ENCODE data around the gene USP25. TPM values are rescaled to one million over a fixed set of nuclear protein-coding genes. Genes with fewer than 3 reads are reported as not detected.

The USP25 gene
- total and polyA plus RNA-seq, 9 of the 15 experiments (the other 6 are each of a cell fraction or from before 2014, with no cell fraction given): 7.8 to 44.9 (median 31.4) TPM

GRCh38 chr21:15744926-15745325 is 15.1 kb downstream of the USP25 start (continued):
- TF ChIP-seq TCF7L2 (IDR thresholded peaks at IDR 0.05; ENCODE audit: low read depth, low read length) (no peak), FUS (optimal IDR thresholded peaks at IDR 0.05; ENCODE audit: low read depth, low read length) (no peak), KHSRP (IDR thresholded peaks at IDR 0.05) (no peak), BRD9 (IDR thresholded peaks at IDR 0.05; ENCODE audit: low read depth, partially characterized antibody) (no peak), ZNF764 (CRISPR knock-in tag; IDR thresholded peaks at IDR 0.05; ENCODE audit: low read depth) (no peak), POLR3G (IDR thresholded peaks at IDR 0.05; ENCODE audit: extremely low read depth, insufficient read length, insufficient replicate concordance) (no peak), CBFA2T3 (IDR thresholded peaks at IDR 0.05) (peak; percentile 60), SMAD1 (IDR thresholded peaks at IDR 0.05; ENCODE audit: low read depth, low read length, partially characterized antibody) (no peak), NCOA1 (IDR thresholded peaks at IDR 0.05; ENCODE audit: low read depth) (no peak), ZBTB43 (CRISPR knock-in tag; IDR thresholded peaks at IDR 0.05) (no peak), ZFP36 (IDR thresholded peaks at IDR 0.05; ENCODE audit: low read depth, low read length, partially characterized antibody) (no peak), THRAP3 (IDR thresholded peaks at IDR 0.05; ENCODE audit: borderline replicate concordance) (no peak), RBFOX2 (IDR thresholded peaks at IDR 0.05; ENCODE audit: low read depth, low read length) (no peak), ZBTB7A (IDR thresholded peaks at IDR 0.05; ENCODE audit: borderline replicate concordance, control insufficient read depth, low read depth, low read length) (peak; percentile 22; the same call in 1 of the 2 replicates), CHAMP1 (IDR thresholded peaks at IDR 0.05) (no peak)
- TF ChIP-seq, protein P1, sequence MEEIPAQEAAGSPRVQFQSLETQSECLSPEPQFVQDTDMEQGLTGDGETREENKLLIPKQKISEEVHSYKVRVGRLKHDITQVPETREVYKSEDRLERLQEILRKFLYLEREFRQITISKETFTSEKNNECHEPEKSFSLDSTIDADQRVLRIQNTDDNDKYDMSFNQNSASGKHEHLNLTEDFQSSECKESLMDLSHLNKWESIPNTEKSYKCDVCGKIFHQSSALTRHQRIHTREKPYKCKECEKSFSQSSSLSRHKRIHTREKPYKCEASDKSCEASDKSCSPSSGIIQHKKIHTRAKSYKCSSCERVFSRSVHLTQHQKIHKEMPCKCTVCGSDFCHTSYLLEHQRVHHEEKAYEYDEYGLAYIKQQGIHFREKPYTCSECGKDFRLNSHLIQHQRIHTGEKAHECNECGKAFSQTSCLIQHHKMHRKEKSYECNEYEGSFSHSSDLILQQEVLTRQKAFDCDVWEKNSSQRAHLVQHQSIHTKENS (CRISPR knock-in tag; IDR thresholded peaks at IDR 0.05): no peak
- TF ChIP-seq, protein P2, sequence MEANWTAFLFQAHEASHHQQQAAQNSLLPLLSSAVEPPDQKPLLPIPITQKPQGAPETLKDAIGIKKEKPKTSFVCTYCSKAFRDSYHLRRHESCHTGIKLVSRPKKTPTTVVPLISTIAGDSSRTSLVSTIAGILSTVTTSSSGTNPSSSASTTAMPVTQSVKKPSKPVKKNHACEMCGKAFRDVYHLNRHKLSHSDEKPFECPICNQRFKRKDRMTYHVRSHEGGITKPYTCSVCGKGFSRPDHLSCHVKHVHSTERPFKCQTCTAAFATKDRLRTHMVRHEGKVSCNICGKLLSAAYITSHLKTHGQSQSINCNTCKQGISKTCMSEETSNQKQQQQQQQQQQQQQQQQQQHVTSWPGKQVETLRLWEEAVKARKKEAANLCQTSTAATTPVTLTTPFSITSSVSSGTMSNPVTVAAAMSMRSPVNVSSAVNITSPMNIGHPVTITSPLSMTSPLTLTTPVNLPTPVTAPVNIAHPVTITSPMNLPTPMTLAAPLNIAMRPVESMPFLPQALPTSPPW (CRISPR knock-in tag; IDR thresholded peaks at IDR 0.05): peak; percentile 20; the same call in 1 of the 2 replicates
- TF ChIP-seq, protein P3, sequence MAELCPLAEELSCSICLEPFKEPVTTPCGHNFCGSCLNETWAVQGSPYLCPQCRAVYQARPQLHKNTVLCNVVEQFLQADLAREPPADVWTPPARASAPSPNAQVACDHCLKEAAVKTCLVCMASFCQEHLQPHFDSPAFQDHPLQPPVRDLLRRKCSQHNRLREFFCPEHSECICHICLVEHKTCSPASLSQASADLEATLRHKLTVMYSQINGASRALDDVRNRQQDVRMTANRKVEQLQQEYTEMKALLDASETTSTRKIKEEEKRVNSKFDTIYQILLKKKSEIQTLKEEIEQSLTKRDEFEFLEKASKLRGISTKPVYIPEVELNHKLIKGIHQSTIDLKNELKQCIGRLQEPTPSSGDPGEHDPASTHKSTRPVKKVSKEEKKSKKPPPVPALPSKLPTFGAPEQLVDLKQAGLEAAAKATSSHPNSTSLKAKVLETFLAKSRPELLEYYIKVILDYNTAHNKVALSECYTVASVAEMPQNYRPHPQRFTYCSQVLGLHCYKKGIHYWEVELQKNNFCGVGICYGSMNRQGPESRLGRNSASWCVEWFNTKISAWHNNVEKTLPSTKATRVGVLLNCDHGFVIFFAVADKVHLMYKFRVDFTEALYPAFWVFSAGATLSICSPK (IDR thresholded peaks at IDR 0.05; ENCODE audit: borderline replicate concordance): no peak
- TF ChIP-seq, protein P4, sequence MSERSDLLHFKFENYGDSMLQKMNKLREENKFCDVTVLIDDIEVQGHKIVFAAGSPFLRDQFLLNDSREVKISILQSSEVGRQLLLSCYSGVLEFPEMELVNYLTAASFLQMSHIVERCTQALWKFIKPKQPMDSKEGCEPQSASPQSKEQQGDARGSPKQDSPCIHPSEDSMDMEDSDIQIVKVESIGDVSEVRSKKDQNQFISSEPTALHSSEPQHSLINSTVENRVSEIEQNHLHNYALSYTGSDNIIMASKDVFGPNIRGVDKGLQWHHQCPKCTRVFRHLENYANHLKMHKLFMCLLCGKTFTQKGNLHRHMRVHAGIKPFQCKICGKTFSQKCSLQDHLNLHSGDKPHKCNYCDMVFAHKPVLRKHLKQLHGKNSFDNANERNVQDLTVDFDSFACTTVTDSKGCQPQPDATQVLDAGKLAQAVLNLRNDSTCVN (CRISPR knock-in tag; IDR thresholded peaks at IDR 0.05): no peak
